B cell (primary cell): ENCODE measurements around the gene FJX1. TPM values are rescaled to one million over a fixed set of nuclear protein-coding genes. Genes with fewer than 3 reads are reported as not detected.
A peak's percentile ranks its signal among the peaks of the same experiment; 100 is the strongest.

Experiments used
- ATAC-seq: fragments of 200-7000 bp; cut with Tn5 transposase; one replicate; pipeline ENCODE4 v1.10.0; 2021; ENCODE audit warnings: low read depth, mild to moderate bottlenecking, moderate number of reproducible peaks, moderate library complexity
- CTCF ChIA-PET: fragments of 350-600 bp; sonication (Branson Sonifier 250); formaldehyde crosslinking; loops from one replicate; lab custom pipeline; 2021; ENCODE audit warnings: antibody characterized with exemption, inconsistent platforms; lab: Charles Lee
- POLR2A ChIA-PET: fragments of 350-600 bp; sonication (Branson Sonifier 250); formaldehyde crosslinking; loops from one replicate; lab custom pipeline; 2021; ENCODE audit warnings: antibody characterized with exemption; lab: Charles Lee
- DNase-seq: peaks from one replicate; pipeline ENCODE4 v3.0.0; 2013
- H2AFZ ChIP-seq: 2 replicates; pipeline ENCODE4 v1.6.1; 2012; ENCODE audit warnings: mild to moderate bottlenecking, low read depth, low read length; ENCODE audit not compliant: insufficient read depth, poor library complexity, severe bottlenecking
- H3K27ac ChIP-seq, 2 donors: 1 replicate in 1 of 2; 2 replicates in 1 of 2; pipeline ENCODE4 v1.5.1; 2012 to 2013; ENCODE audit warnings: low read length in 2 of 2, mild to moderate bottlenecking in 2 of 2, moderate library complexity in 1 of 2
- H3K27me3 ChIP-seq, 4 experiments: fragments of 200-600 bp in 1 of 4; sonication (generic) in 1 of 4; replicated peaks in 1 of 4; 1 replicate in 2 of 4; 2 replicates in 2 of 4; pipeline versions ENCODE4 v1.6.1 to v1.7.0; 2013 to 2016; ENCODE audit warnings: low read length in 3 of 4, mild to moderate bottlenecking in 2 of 4, mixed read lengths in 1 of 4, moderate library complexity in 1 of 4; ENCODE audit not compliant: insufficient read depth in 4 of 4, control insufficient read depth in 3 of 4; ENCODE audit errors: control extremely low read depth in 1 of 4
- H3K36me3 ChIP-seq, 2 experiments: replicated peaks in 1 of 2; 1 replicate in 1 of 2; 2 replicates in 1 of 2; pipeline versions ENCODE4 v1.6.1 to v1.7.1; 2013; ENCODE audit warnings: low read length in 1 of 2; ENCODE audit not compliant: insufficient read depth in 2 of 2, control insufficient read depth in 1 of 2; ENCODE audit errors: control extremely low read depth in 1 of 2, extremely low read depth in 1 of 2
- H3K4me1 ChIP-seq, 2 donors: fragments of 200-600 bp in 1 of 2; sonication (generic) in 1 of 2; 1 replicate in 1 of 2; 2 replicates in 1 of 2; pipeline versions ENCODE4 v1.5.1 to v1.6.1; 2013 to 2017; ENCODE audit warnings: low read length in 2 of 2; ENCODE audit not compliant: control insufficient read depth in 2 of 2, insufficient read depth in 2 of 2
- H3K4me2 ChIP-seq: replicated peaks from 2 replicates; pipeline ENCODE3; 2012; ENCODE audit warnings: mild to moderate bottlenecking, low read depth, low read length; ENCODE audit not compliant: poor library complexity, severe bottlenecking
- H3K4me3 ChIP-seq, 5 experiments: fragments of 200-600 bp in 1 of 5; sonication (generic) in 1 of 5; 1 replicate in 3 of 5; 2 replicates in 2 of 5; pipeline versions ENCODE4 v1.5.1 to v1.7.0; 2011 to 2016; ENCODE audit warnings: low read length in 4 of 5, mild to moderate bottlenecking in 4 of 5, low read depth in 2 of 5, control low read depth in 1 of 5, moderate library complexity in 1 of 5; ENCODE audit not compliant: insufficient read depth in 1 of 5; ENCODE audit errors: control extremely low read depth in 1 of 5, extremely low read depth in 1 of 5
- H3K79me2 ChIP-seq: fragments of 200-600 bp; sonication (generic); one replicate; pipeline ENCODE4 v1.6.0; 2016; ENCODE audit warnings: low read length; ENCODE audit not compliant: control insufficient read depth, insufficient read depth
- H3K9ac ChIP-seq: fragments of 200-600 bp; sonication (generic); 2 replicates; pipeline ENCODE4 v1.6.1; 2017; ENCODE audit warnings: mild to moderate bottlenecking, low read length, moderate library complexity
- H3K9me3 ChIP-seq, 3 donors: one replicate each; pipeline versions ENCODE4 v1.6.1 to v1.7.1; 2013; ENCODE audit warnings: low read length in 2 of 3; ENCODE audit not compliant: control insufficient read depth in 2 of 3, insufficient read depth in 1 of 3; ENCODE audit errors: control extremely low read depth in 1 of 3
- H4K20me1 ChIP-seq: 2 replicates; pipeline ENCODE4 v1.6.0; 2012; ENCODE audit warnings: mild to moderate bottlenecking, low read length; ENCODE audit not compliant: insufficient read depth, control insufficient read depth, poor library complexity, severe bottlenecking
- H3K27ac Mint-ChIP-seq: one replicate; pipeline ENCODE4 v1.8.0; 2021; ENCODE audit warnings: mixed read lengths
- H3K27me3 Mint-ChIP-seq: one replicate; pipeline ENCODE4 v1.8.0; 2021; ENCODE audit warnings: mixed read lengths
- H3K4me1 Mint-ChIP-seq: one replicate; pipeline ENCODE4 v1.8.0; 2021; ENCODE audit warnings: mixed read lengths
- H3K4me3 Mint-ChIP-seq: one replicate; pipeline ENCODE4 v1.8.0; 2021; ENCODE audit warnings: mixed read lengths
- H3K9me3 Mint-ChIP-seq: one replicate; pipeline ENCODE4 v1.8.0; 2022; ENCODE audit warnings: mixed read lengths; ENCODE audit not compliant: insufficient read depth
- EZH2 ChIP-seq: IDR thresholded peaks from 2 replicates; pipeline ENCODE4 v1.6.1; 2012; ENCODE audit warnings: borderline replicate concordance, low read depth, mild to moderate bottlenecking, moderate library complexity, low read length; ENCODE audit not compliant: insufficient read depth, poor library complexity, severe bottlenecking
- WGBS: methylation state at CpG from one replicate; pipeline ENCODE4 v1.1.5; 2013; ENCODE audit warnings: missing lambda C conversion rate; ENCODE audit not compliant: insufficient coverage; 5-methylcytosine and 5-hydroxymethylcytosine counted together
- intact Hi-C: fragments of 100-400 bp; cut with micrococcal nuclease; formaldehyde crosslinking; loops from one replicate; pipeline ENCODE4 v1.10.0; 2022
- polyA plus RNA-seq: library from polyadenylated mRNA; depleted of rRNA; stranded (reverse); fragments of >200 nt; gene quantifications from 2 replicates; pipeline ENCODE4 v1.2.3, GENCODE V29; 2012
- total RNA-seq, 2 donors: library from RNA; stranded (reverse); fragments of 120-200 nt in 1 of 2; gene quantifications; 1 replicate in 1 of 2; 2 replicates in 1 of 2; pipeline versions ENCODE4 v1.2.3 to v1.2.4, GENCODE V29; 2013 to 2022
- TF ChIP-seq, protein P1 (sequence below): fragments of 200-600 bp; IDR thresholded peaks from one replicate; pipeline ENCODE4 v1.8.0; 2022; ENCODE audit warnings: antibody characterized with exemption, mild to moderate bottlenecking

FJX1 gene
- total and polyA plus RNA-seq, 2 donors (not counting 1 experiment from before 2014, with no cell fraction given), result 0.03 TPM; not detected in 1

DNA sequence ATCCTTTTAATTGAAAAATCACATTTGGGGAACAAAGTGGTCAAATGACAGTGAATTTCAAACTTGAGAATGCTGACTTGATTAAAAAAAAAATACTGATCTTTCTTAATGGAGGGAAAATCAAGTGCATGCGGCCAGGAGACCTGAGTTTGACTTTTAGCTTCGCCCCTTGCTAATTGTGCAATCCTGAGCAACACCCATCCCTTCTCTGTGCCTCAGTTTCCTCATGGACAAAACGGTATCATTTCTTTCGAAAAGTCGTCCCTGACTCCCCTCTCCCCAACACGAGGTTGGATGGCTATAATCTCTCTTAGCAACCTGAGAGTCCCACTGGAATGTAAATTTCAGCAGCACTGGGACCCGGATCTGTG is 959 bp upstream of the FJX1 start:
- intact Hi-C loops, result loop anchor here (5.0 kb wide), 3 partner anchors 45 to 875 kb away; partner anchors contain the start of gene TRIM44
- no peaks in the 10 kb centered on the region for H3K36me3 ChIP-seq
- TF ChIP-seq, protein P1, sequence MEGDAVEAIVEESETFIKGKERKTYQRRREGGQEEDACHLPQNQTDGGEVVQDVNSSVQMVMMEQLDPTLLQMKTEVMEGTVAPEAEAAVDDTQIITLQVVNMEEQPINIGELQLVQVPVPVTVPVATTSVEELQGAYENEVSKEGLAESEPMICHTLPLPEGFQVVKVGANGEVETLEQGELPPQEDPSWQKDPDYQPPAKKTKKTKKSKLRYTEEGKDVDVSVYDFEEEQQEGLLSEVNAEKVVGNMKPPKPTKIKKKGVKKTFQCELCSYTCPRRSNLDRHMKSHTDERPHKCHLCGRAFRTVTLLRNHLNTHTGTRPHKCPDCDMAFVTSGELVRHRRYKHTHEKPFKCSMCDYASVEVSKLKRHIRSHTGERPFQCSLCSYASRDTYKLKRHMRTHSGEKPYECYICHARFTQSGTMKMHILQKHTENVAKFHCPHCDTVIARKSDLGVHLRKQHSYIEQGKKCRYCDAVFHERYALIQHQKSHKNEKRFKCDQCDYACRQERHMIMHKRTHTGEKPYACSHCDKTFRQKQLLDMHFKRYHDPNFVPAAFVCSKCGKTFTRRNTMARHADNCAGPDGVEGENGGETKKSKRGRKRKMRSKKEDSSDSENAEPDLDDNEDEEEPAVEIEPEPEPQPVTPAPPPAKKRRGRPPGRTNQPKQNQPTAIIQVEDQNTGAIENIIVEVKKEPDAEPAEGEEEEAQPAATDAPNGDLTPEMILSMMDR, result no peak
- no peak for TF ChIP-seq EZH2
- H3K27ac ChIP-seq, result no peak overlapping the region
- no peak for DNase-seq
- H4K20me1 ChIP-seq, result no peaks in the 10 kb centered on the region
- peaks cover 17 to 21% of the 10 kb centered on the region in 2 donors for H3K4me1 ChIP-seq
- ChIA-PET POLR2A (no interaction called here), CTCF (interaction anchor here (0.9 to 2.2 kb wide), 5 partner anchors 27 to 860 kb away, joined by 3 to 20 read pairs (median 3); no protein-coding TSS in a partner anchor)
- H3K4me3 ChIP-seq, result peak overlapping the region in 1 of 5 experiments; percentile 55
- H2AFZ ChIP-seq, result peak overlapping the region; percentile 66
- Mint-ChIP-seq H3K9me3 (no peaks in the 10 kb centered on the region), H3K4me3 (peak overlapping the region; percentile 83), H3K4me1 (peaks cover 16% of the 10 kb centered on the region), H3K27ac (no peak overlapping the region), H3K27me3 (peaks cover 40% of the 10 kb centered on the region)
- no peak for ATAC-seq
- 66% methylated on average over 6 of the region's 7 CpGs for WGBS
- H3K27me3 ChIP-seq, result peaks cover 0 to 52% (median 31%) of the 10 kb centered on the region in 4 experiments
- peak overlapping the region; percentile 89 for H3K4me2 ChIP-seq
- peaks cover 0 to 1% (median 0%) of the 10 kb centered on the region in 3 donors for H3K9me3 ChIP-seq
- no peak overlapping the region for H3K9ac ChIP-seq
- H3K79me2 ChIP-seq, result no peaks in the 10 kb centered on the region

DNA sequence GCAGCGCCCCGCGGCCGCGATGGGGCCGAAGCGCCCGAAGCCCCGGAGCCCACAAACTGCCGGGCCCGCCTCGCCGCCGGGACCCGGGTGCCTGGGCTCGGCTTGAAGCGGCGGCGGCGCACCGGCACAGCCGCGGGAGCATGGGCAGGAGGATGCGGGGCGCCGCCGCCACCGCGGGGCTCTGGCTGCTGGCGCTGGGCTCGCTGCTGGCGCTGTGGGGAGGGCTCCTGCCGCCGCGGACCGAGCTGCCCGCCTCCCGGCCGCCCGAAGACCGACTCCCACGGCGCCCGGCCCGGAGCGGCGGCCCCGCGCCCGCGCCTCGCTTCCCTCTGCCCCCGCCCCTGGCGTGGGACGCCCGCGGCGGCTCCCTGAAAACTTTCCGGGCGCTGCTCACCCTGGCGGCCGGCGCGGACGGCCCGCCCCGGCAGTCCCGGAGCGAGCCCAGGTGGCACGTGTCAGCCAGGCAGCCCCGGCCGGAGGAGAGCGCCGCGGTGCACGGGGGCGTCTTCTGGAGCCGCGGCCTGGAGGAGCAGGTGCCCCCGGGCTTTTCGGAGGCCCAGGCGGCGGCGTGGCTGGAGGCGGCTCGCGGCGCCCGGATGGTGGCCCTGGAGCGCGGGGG is 346 bp downstream of the FJX1 start:
- H3K27ac Mint-ChIP-seq, result no peak overlapping the region
- Histone ChIP-seq H3K27ac (no peak overlapping the region), H3K4me2 (peak overlapping the region; percentile 89), H3K9me3 (peaks cover 0 to 1% (median 0%) of the 10 kb centered on the region in 3 donors), H4K20me1 (no peaks in the 10 kb centered on the region), H3K9ac (peak overlapping the region; percentile 55), H3K27me3 (peaks cover 0 to 55% (median 33%) of the 10 kb centered on the region in 4 experiments), H3K4me1 (peaks cover 17 to 21% of the 10 kb centered on the region in 2 donors), H2AFZ (peak overlapping the region; percentile 66), H3K79me2 (no peaks in the 10 kb centered on the region), H3K4me3 (peak overlapping the region in 3 of 5 experiments; percentile 42 to 55 (median 48)), H3K36me3 (no peaks in the 10 kb centered on the region)
- peaks cover 16% of the 10 kb centered on the region for H3K4me1 Mint-ChIP-seq
- peak; percentile 44 for ATAC-seq
- TF ChIP-seq, protein P1, result no peak
- TF ChIP-seq EZH2, result no peak
- no peak for DNase-seq
- peaks cover 49% of the 10 kb centered on the region for H3K27me3 Mint-ChIP-seq
- no peaks in the 10 kb centered on the region for H3K9me3 Mint-ChIP-seq
- H3K4me3 Mint-ChIP-seq, result peak overlapping the region; percentile 74
- whole genome bisulfite sequencing, result under 1% methylated on average over 91 of the region's 91 CpGs
- ChIA-PET POLR2A (no interaction called here), CTCF (interaction anchor here (1.6 to 2.2 kb wide), 2 partner anchors 203 to 648 kb away, joined by 3 to 20 read pairs; no protein-coding TSS in a partner anchor)
- intact Hi-C loops, result loop anchor here (5.0 kb wide), 3 partner anchors 44 to 874 kb away; partner anchors contain the start of gene TRIM44
